Smooth muscle cell (in vitro differentiated cells): ENCODE results near the gene NRROS. TPM values are rescaled to one million over a fixed set of nuclear protein-coding genes. Genes with fewer than 3 reads are reported as not detected.

Experiments used
- DNase-seq: peaks from one replicate; lab custom pipeline; 2025; ENCODE audit not compliant: unreplicated experiment; lab: John Stamatoyannopoulos, UW
- H2AFZ ChIP-seq: fragments of 200-600 bp; sonication (generic); 2 replicates; pipeline ENCODE4 v1.6.0; 2016; ENCODE audit warnings: antibody characterized with exemption, low read depth, mild to moderate bottlenecking
- H3F3A ChIP-seq: fragments of 200-600 bp; sonication (generic); 2 replicates; pipeline ENCODE4 v1.6.0; 2017; ENCODE audit warnings: antibody characterized with exemption, low read depth
- H3K27ac ChIP-seq: fragments of 200-600 bp; sonication (generic); 2 replicates; pipeline ENCODE4 v1.5.1; 2016; ENCODE audit warnings: low read depth, mild to moderate bottlenecking
- H3K27me3 ChIP-seq: fragments of 200-600 bp; sonication (generic); 2 replicates; pipeline ENCODE4 v1.6.1; 2016; ENCODE audit warnings: low read depth, mild to moderate bottlenecking
- H3K36me3 ChIP-seq: fragments of 200-600 bp; sonication (generic); 2 replicates; pipeline ENCODE4 v1.5.1; 2016; ENCODE audit warnings: low read depth
- H3K4me1 ChIP-seq: fragments of 200-600 bp; sonication (generic); 2 replicates; pipeline ENCODE4 v1.5.1; 2016; ENCODE audit warnings: low read depth
- H3K4me2 ChIP-seq: fragments of 200-600 bp; sonication (generic); 2 replicates; pipeline ENCODE4 v1.6.0; 2016; ENCODE audit warnings: mild to moderate bottlenecking
- H3K4me3 ChIP-seq: fragments of 200-600 bp; sonication (generic); 2 replicates; pipeline ENCODE4 v1.5.1; 2016; ENCODE audit warnings: mild to moderate bottlenecking
- H3K79me2 ChIP-seq: fragments of 200-600 bp; sonication (generic); 2 replicates; pipeline ENCODE4 v1.6.0; 2016; ENCODE audit warnings: low read depth, mild to moderate bottlenecking
- H3K9ac ChIP-seq: fragments of 200-600 bp; sonication (generic); 2 replicates; pipeline ENCODE4 v1.6.0; 2016; ENCODE audit warnings: low read depth
- H3K9me3 ChIP-seq: fragments of 200-600 bp; sonication (generic); replicated peaks from 2 replicates; pipeline ENCODE4 v1.5.1; 2016; ENCODE audit warnings: low read depth
- H4K20me1 ChIP-seq: fragments of 200-600 bp; sonication (generic); 2 replicates; pipeline ENCODE4 v1.6.0; 2016; ENCODE audit warnings: low read depth
- WGBS: methylation state at CpG from one replicate; pipeline ENCODE4 v1.1.7; 2016; ENCODE audit warnings: low lambda C conversion rate; 5-methylcytosine and 5-hydroxymethylcytosine counted together
- polyA plus RNA-seq: library from polyadenylated mRNA; unstranded; fragments of >200 nt; fragmentation: Nextera tagmentation; extraction: Ambion mirVana; gene quantifications from 2 replicates; pipeline ENCODE4 v1.2.1, GENCODE V29; 2016
- total RNA-seq: library from RNA; depleted of rRNA; stranded (reverse); fragments of >200 nt; gene quantifications from 2 replicates; pipeline ENCODE4 v1.2.3, GENCODE V29; 2014
- TF ChIP-seq, protein P1 (sequence below): fragments of 200-600 bp; sonication (generic); IDR thresholded peaks from 2 replicates; pipeline ENCODE4 v1.5.1; 2017; ENCODE audit warnings: borderline replicate concordance, mild to moderate bottlenecking, antibody characterized with exemption; ENCODE audit not compliant: insufficient read depth, poor library complexity, severe bottlenecking

The NRROS gene
- total and polyA plus RNA-seq, 2 experiments from 2014 or later, result 0.45 TPM; not detected in 1

DNA sequence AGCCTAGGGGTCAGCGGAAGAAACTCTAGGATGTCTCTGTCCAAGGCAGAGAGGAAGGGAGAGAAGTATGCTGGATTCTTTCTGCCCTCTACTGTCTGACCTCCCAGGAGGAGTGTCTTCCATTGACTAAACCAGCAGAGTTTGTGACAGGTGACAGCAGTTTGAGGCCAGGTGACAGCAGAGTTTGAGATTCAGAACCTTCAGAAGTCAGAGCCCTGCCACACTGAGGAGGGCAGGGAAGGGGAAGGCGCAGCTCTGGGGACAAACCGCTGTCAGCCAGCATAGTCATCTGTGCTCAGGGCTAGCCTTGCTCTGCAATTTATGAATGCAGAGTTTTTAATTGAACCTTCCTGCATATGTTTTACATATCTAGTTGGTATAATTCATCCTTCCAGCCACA is 12.3 kb downstream of the NRROS start:
- no peaks in the 10 kb centered on the region for H3K27me3 ChIP-seq

DNA sequence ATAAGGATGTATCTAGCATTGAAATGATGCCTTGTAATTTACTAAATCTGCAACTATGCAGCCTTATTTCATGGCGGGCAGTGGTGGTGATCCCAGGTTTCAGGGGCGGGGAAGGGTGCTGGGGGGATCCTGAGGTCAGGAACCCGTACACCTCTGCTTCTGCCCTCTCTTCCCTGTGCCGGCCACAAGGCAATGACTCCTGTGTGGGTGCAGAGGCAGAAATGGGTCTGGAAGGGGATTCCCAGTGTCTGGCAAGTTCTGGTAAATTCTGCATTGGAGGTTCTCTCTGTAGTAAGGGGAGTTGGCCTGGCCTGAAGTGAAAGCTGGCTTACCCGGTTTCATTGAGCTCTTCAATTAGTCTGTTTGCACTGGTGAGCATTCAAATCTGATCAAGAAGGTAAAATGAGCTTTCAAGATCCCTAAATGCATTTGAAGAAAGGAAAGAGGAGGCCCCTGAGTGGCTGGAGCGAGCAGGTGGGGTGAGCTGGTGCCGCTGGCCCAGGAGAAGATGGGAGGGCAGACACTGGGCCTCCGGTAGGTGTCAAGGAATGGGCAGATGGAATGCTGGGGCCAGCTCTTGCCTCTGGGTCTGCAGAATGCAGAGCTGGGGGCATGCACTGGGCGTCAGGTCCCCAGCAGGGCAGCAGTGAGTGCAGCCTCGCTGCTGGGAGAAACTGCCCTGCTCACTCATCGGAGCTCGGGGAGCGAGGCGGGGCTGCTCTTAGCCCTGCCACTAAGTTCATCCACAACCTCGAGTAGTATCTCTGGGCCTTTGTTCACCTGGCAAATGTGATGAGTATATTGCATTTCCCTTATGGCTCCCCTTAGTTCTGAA is 13.7 kb downstream of the NRROS start:
- TF ChIP-seq, protein P1, sequence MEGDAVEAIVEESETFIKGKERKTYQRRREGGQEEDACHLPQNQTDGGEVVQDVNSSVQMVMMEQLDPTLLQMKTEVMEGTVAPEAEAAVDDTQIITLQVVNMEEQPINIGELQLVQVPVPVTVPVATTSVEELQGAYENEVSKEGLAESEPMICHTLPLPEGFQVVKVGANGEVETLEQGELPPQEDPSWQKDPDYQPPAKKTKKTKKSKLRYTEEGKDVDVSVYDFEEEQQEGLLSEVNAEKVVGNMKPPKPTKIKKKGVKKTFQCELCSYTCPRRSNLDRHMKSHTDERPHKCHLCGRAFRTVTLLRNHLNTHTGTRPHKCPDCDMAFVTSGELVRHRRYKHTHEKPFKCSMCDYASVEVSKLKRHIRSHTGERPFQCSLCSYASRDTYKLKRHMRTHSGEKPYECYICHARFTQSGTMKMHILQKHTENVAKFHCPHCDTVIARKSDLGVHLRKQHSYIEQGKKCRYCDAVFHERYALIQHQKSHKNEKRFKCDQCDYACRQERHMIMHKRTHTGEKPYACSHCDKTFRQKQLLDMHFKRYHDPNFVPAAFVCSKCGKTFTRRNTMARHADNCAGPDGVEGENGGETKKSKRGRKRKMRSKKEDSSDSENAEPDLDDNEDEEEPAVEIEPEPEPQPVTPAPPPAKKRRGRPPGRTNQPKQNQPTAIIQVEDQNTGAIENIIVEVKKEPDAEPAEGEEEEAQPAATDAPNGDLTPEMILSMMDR, result no peak
- no peak overlapping the region for H3K4me2 ChIP-seq
- H3K9me3 ChIP-seq, result no peaks in the 10 kb centered on the region
- H3K4me1 ChIP-seq, result no peaks in the 10 kb centered on the region
- no peak for DNase-seq
- peaks cover 9% of the 10 kb centered on the region for H3F3A ChIP-seq
- H3K79me2 ChIP-seq, result no peaks in the 10 kb centered on the region
- 84% methylated on average over 15 of the region's 15 CpGs for WGBS
- no peak overlapping the region for H3K9ac ChIP-seq
- H3K36me3 ChIP-seq, result no peaks in the 10 kb centered on the region
- no peak overlapping the region for H3K4me3 ChIP-seq
- no peaks in the 10 kb centered on the region for H4K20me1 ChIP-seq
- no peak overlapping the region for H2AFZ ChIP-seq
- H3K27ac ChIP-seq, result no peak overlapping the region
- no peaks in the 10 kb centered on the region for H3K27me3 ChIP-seq

More for the DNA sequence above, 12.3 kb downstream of the NRROS start:
- H3K9me3 ChIP-seq, result no peaks in the 10 kb centered on the region
- H3K4me3 ChIP-seq, result no peak overlapping the region
- no peak overlapping the region for H3K27ac ChIP-seq
- no peak overlapping the region for H2AFZ ChIP-seq
- no peaks in the 10 kb centered on the region for H4K20me1 ChIP-seq
- TF ChIP-seq, protein P1, result no peak
- H3K9ac ChIP-seq, result no peak overlapping the region
- no peaks in the 10 kb centered on the region for H3K79me2 ChIP-seq
- H3K36me3 ChIP-seq, result no peaks in the 10 kb centered on the region
- H3F3A ChIP-seq, result peaks cover 9% of the 10 kb centered on the region
- no peak for DNase-seq
- H3K4me1 ChIP-seq, result no peaks in the 10 kb centered on the region
- WGBS, result 81% methylated on average over 3 of the region's 3 CpGs
- no peak overlapping the region for H3K4me2 ChIP-seq

DNA sequence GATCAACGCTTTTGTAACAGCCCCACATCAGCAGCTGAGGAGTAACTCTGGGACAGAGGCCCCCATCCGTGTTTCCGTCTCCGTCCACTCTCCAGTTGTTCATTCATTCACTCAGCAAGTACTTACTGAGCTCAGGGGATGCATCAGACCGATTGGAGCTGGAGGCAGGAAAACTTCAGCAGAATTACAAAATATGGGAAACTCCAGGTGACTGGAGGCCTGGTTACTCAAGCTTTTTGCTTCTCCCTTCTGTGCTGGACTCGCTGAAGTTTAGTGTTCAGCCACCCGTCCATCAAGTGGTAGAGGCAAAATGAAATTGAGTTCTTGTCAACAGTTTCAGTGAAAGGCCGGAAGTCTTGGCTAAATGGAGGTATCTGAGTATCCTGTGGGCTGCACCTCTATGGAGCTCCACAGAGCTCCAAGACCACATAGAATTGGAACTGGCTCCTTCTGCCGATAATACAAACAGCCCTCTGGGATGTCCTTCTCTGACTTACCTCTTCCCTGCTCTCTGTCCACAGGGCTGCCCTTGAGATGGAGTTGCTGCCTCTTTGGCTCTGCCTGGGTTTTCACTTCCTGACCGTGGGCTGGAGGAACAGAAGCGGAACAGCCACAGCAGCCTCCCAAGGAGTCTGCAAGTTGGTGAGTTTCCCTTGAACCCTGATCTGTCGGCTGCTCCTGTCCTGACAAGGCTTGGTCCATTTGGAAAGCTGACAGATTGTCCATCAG is 14.7 kb downstream of the NRROS start:
- H4K20me1 ChIP-seq, result no peaks in the 10 kb centered on the region
- WGBS, result 95% methylated on average over 12 of the region's 12 CpGs
- TF ChIP-seq, protein P1, result no peak
- no peaks in the 10 kb centered on the region for H3K9me3 ChIP-seq
- no peak overlapping the region for H3K27ac ChIP-seq
- no peaks in the 10 kb centered on the region for H3K4me1 ChIP-seq
- H3K27me3 ChIP-seq, result no peaks in the 10 kb centered on the region
- no peaks in the 10 kb centered on the region for H3K79me2 ChIP-seq
- H3F3A ChIP-seq, result peaks cover 9% of the 10 kb centered on the region
- H3K4me3 ChIP-seq, result no peak overlapping the region
- no peak overlapping the region for H2AFZ ChIP-seq
- no peak overlapping the region for H3K4me2 ChIP-seq
- H3K9ac ChIP-seq, result no peak overlapping the region
- DNase-seq, result no peak
- no peaks in the 10 kb centered on the region for H3K36me3 ChIP-seq
